WTC11 (cell line): ENCODE results near the gene CPNE2. TPM values are rescaled to one million over a fixed set of nuclear protein-coding genes. Genes with fewer than 3 reads are reported as not detected.

Experiments
- ATAC-seq: fragments of 200-7000 bp; cut with Tn5 transposase; 2 replicates; pipeline ENCODE4 v1.10.0; 2021; ENCODE audit warnings: mild to moderate bottlenecking, moderate library complexity
- CTCF ChIA-PET: fragments of 300-600 bp; sonication (Branson Sonifier 250); formaldehyde crosslinking; loops from one replicate; lab custom pipeline; 2021; ENCODE audit warnings: antibody characterized with exemption; lab: Charles Lee
- POLR2A ChIA-PET: fragments of 350-600 bp; sonication (Branson Sonifier 250); formaldehyde crosslinking; loops from one replicate; lab custom pipeline; 2021; ENCODE audit warnings: antibody characterized with exemption; lab: Charles Lee
- DNase-seq: peaks from one replicate; pipeline ENCODE4 v3.0.0; 2021; ENCODE audit warnings: low spot score
- H3K27ac Mint-ChIP-seq: 2 replicates; pipeline ENCODE4 v1.8.0; 2021; ENCODE audit warnings: mixed read lengths
- H3K27me3 Mint-ChIP-seq: 2 replicates; pipeline ENCODE4 v1.8.0; 2021; ENCODE audit warnings: low read depth, mild to moderate bottlenecking, moderate library complexity, mixed read lengths
- H3K36me3 Mint-ChIP-seq: 2 replicates; pipeline ENCODE4 v1.8.0; 2021; ENCODE audit warnings: mixed read lengths
- H3K4me1 Mint-ChIP-seq: 2 replicates; pipeline ENCODE4 v1.8.0; 2022; ENCODE audit warnings: mixed read lengths
- H3K4me3 Mint-ChIP-seq: 2 replicates; pipeline ENCODE4 v1.8.0; 2021; ENCODE audit warnings: mild to moderate bottlenecking, moderate library complexity, mixed read lengths
- H3K9me3 Mint-ChIP-seq: 2 replicates; pipeline ENCODE4 v1.8.0; 2021; ENCODE audit warnings: mixed read lengths
- CREB1 ChIP-seq: sonication (generic); formaldehyde crosslinking; IDR thresholded peaks from 2 replicates; pipeline ENCODE4 v1.8.0; 2023; ENCODE audit warnings: mild to moderate bottlenecking, missing genetic modification reagents
- ELF4 ChIP-seq: sonication (generic); formaldehyde crosslinking; IDR thresholded peaks from 2 replicates; pipeline ENCODE4 v1.8.1; 2022; ENCODE audit warnings: low read depth, mild to moderate bottlenecking, moderate library complexity, missing genetic modification reagents
- ESRRA ChIP-seq: sonication (generic); formaldehyde crosslinking; IDR thresholded peaks from 2 replicates; pipeline ENCODE4 v1.8.1; 2022; ENCODE audit warnings: mild to moderate bottlenecking, missing genetic modification reagents, borderline replicate concordance
- FOXK1 ChIP-seq: sonication (generic); formaldehyde crosslinking; IDR thresholded peaks from 2 replicates; pipeline ENCODE4 v1.8.0; 2022; ENCODE audit warnings: mild to moderate bottlenecking, moderate library complexity, missing genetic modification reagents
- FOXP1 ChIP-seq: sonication (generic); formaldehyde crosslinking; IDR thresholded peaks from 2 replicates; pipeline ENCODE4 v1.8.0; 2022; ENCODE audit warnings: missing genetic modification reagents, mild to moderate bottlenecking, moderate library complexity, borderline replicate concordance
- HMGA2 ChIP-seq: fragments of 250-450 bp; sonication (Bioruptor Pico); IDR thresholded peaks from 2 replicates; pipeline ENCODE4 v1.4.0; 2021; ENCODE audit warnings: mild to moderate bottlenecking, moderate library complexity
- JUN ChIP-seq: sonication (generic); formaldehyde crosslinking; IDR thresholded peaks from 2 replicates; pipeline ENCODE4 v1.8.0; 2023; ENCODE audit warnings: mild to moderate bottlenecking, missing genetic modification reagents
- MXD4 ChIP-seq: fragments of 250-450 bp; sonication (Bioruptor Pico); IDR thresholded peaks from 2 replicates; pipeline ENCODE4 v1.8.0; 2021; ENCODE audit warnings: mild to moderate bottlenecking, moderate library complexity, borderline replicate concordance
- NFATC4 ChIP-seq: fragments of 250-450 bp; sonication (Bioruptor Pico); IDR thresholded peaks from 2 replicates; pipeline ENCODE4 v1.9.0; 2021; ENCODE audit warnings: mild to moderate bottlenecking
- NR1H2 ChIP-seq: sonication (generic); formaldehyde crosslinking; IDR thresholded peaks from 2 replicates; pipeline ENCODE4 v1.9.0; 2021; ENCODE audit warnings: mild to moderate bottlenecking, moderate library complexity, missing genetic modification reagents
- NR3C1 ChIP-seq: sonication (generic); formaldehyde crosslinking; conservative IDR thresholded peaks from 2 replicates; pipeline ENCODE4 v1.8.1; 2023; ENCODE audit warnings: low read depth, mild to moderate bottlenecking, missing genetic modification reagents
- SMAD3 ChIP-seq: sonication (generic); formaldehyde crosslinking; IDR thresholded peaks from 2 replicates; pipeline ENCODE4 v1.8.0; 2022; ENCODE audit warnings: missing genetic modification reagents, mild to moderate bottlenecking, borderline replicate concordance
- SP1 ChIP-seq: sonication (generic); formaldehyde crosslinking; conservative IDR thresholded peaks from 2 replicates; pipeline ENCODE4 v1.8.1; 2022; ENCODE audit warnings: missing genetic modification reagents
- TCF7 ChIP-seq: sonication (generic); formaldehyde crosslinking; IDR thresholded peaks from 2 replicates; pipeline ENCODE4 v1.8.0; 2022; ENCODE audit warnings: mild to moderate bottlenecking, low read depth, missing genetic modification reagents, moderate library complexity
- TEAD1 ChIP-seq: sonication (generic); formaldehyde crosslinking; IDR thresholded peaks from 2 replicates; pipeline ENCODE4 v1.8.0; 2022; ENCODE audit warnings: mild to moderate bottlenecking, missing genetic modification reagents
- TEAD4 ChIP-seq: sonication (generic); formaldehyde crosslinking; IDR thresholded peaks from 2 replicates; pipeline ENCODE4 v1.8.0; 2022; ENCODE audit warnings: mild to moderate bottlenecking, missing genetic modification reagents
- ZNF423 ChIP-seq: fragments of 250-450 bp; sonication (Bioruptor Pico); IDR thresholded peaks from 2 replicates; pipeline ENCODE4 v2.1.2; 2022; ENCODE audit warnings: mild to moderate bottlenecking, moderate library complexity
- total RNA-seq: library from RNA; stranded (reverse); gene quantifications from 3 replicates; pipeline ENCODE4 v1.2.3, GENCODE V29; 2021
- TF ChIP-seq, protein P1 (sequence below): sonication (generic); formaldehyde crosslinking; IDR thresholded peaks from 2 replicates; pipeline ENCODE4 v1.8.1; 2023; ENCODE audit warnings: mild to moderate bottlenecking, missing genetic modification reagents, moderate library complexity
- TF ChIP-seq, protein P2 (sequence below): sonication (generic); formaldehyde crosslinking; IDR thresholded peaks from 2 replicates; pipeline ENCODE4 v1.8.1; 2023; ENCODE audit warnings: mild to moderate bottlenecking, missing genetic modification reagents, moderate library complexity
- TF ChIP-seq, protein P3 (sequence below): fragments of 250-450 bp; sonication (Bioruptor Pico); IDR thresholded peaks from 2 replicates; pipeline ENCODE4 v1.9.0; 2021; ENCODE audit warnings: moderate library complexity, mild to moderate bottlenecking, inconsistent platforms, borderline replicate concordance
- TF ChIP-seq, protein P4 (sequence below): sonication (generic); formaldehyde crosslinking; IDR thresholded peaks from 2 replicates; pipeline ENCODE4 v1.8.0; 2022; ENCODE audit warnings: mild to moderate bottlenecking, missing genetic modification reagents
- TF ChIP-seq, protein P5 (sequence below): sonication (generic); formaldehyde crosslinking; IDR thresholded peaks from 2 replicates; pipeline ENCODE4 v1.8.0; 2023; ENCODE audit warnings: mild to moderate bottlenecking, missing genetic modification reagents
- TF ChIP-seq, protein P6 (sequence below): sonication (generic); formaldehyde crosslinking; IDR thresholded peaks from 2 replicates; pipeline ENCODE4 v1.8.1; 2022; ENCODE audit warnings: mild to moderate bottlenecking, moderate library complexity, missing genetic modification reagents
- TF ChIP-seq, protein P7 (sequence below): sonication (generic); formaldehyde crosslinking; IDR thresholded peaks from 2 replicates; pipeline ENCODE4 v1.8.1; 2023; ENCODE audit warnings: mild to moderate bottlenecking, missing genetic modification reagents
- TF ChIP-seq, protein P8 (sequence below): sonication (generic); formaldehyde crosslinking; IDR thresholded peaks from 2 replicates; pipeline ENCODE4 v1.8.1; 2022; ENCODE audit warnings: missing genetic modification reagents, borderline replicate concordance

The CPNE2 gene
- total RNA-seq, 1 experiment from 2014 or later: 14.0 TPM

DNA sequence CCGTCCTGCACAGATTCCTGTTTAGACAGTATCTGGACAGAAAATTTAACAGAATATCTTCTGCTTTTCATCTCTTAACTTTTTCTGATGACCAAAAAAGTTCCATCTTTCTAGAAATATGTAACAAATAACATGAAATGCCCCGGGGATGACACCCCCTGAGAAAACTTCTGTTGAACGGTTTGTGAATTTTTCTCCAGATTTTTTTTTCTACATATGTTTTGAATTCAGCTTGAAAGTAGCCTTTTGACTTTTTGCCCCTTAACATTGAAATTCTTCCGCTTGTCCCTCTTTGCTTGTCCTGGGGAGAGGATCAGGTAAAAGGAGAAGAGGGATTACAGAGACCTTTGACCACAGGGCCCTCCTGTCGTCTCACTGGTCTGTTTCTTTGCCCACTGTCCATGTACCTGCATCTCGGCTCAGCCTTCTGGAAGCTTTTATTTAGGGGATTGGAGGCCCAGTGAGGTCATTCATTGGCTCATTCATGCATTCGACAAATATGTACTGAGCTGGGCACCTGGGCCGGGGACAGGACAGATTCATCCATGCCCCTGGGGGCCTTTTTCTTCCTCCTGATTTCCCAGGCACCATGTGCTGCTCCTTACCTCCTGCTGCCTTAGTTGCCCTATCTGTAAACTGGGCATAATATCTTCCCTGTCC lies 19.6 kb upstream of the CPNE2 start (continued):
- TF ChIP-seq CREB1 (CRISPR knock-in tag): no peak
- no peak for TF ChIP-seq SP1
- no peak for TF ChIP-seq ESRRA
- TF ChIP-seq SMAD3: no peak
- no peak for TF ChIP-seq NR1H2 (CRISPR knock-in tag)
- TF ChIP-seq, protein P1, sequence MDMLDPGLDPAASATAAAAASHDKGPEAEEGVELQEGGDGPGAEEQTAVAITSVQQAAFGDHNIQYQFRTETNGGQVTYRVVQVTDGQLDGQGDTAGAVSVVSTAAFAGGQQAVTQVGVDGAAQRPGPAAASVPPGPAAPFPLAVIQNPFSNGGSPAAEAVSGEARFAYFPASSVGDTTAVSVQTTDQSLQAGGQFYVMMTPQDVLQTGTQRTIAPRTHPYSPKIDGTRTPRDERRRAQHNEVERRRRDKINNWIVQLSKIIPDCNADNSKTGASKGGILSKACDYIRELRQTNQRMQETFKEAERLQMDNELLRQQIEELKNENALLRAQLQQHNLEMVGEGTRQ (CRISPR knock-in tag): no peak
- no peak for TF ChIP-seq ZNF423
- TF ChIP-seq, protein P2, sequence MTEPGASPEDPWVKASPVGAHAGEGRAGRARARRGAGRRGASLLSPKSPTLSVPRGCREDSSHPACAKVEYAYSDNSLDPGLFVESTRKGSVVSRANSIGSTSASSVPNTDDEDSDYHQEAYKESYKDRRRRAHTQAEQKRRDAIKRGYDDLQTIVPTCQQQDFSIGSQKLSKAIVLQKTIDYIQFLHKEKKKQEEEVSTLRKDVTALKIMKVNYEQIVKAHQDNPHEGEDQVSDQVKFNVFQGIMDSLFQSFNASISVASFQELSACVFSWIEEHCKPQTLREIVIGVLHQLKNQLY (CRISPR knock-in tag): no peak
- no peak for TF ChIP-seq HMGA2
- TF ChIP-seq FOXK1 (CRISPR knock-in tag): no peak

DNA sequence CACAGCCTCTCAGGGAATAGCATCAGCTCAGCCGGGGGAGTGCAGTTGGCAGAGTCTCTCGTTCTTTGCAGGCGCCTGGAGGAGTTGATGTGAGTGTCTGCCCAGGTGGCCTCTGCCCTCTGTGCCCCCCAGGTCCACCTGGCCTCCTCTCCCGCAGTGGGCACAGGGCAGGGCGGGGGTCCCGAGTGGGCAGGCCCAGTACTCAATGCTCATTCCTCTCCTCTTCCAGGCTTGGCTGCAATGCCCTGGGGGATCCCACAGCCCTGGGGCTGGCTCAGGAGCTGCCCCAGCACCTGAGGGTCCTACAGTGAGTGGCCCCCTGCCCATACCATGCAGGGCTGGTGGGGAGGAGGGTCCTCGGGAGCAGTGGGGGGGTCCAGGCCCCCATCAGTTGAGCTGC lies 14.7 kb upstream of the CPNE2 start:
- CTCF ChIA-PET: interaction anchor here (1.4 to 3.5 kb wide), 2 partner anchors 14 to 68 kb away, joined by 4 to 20 read pairs; partner anchors contain the start of gene CPNE2
- DNase-seq (no peak), ATAC-seq (no peak)
- no peak overlapping the region for H3K27ac Mint-ChIP-seq
- peaks cover 19% of the 10 kb centered on the region for H3K27me3 Mint-ChIP-seq
- 0 out of 2 replicates have a peak, but pooled peaks cover 4% of the 10 kb centered on the region for H3K9me3 Mint-ChIP-seq
- H3K4me1 Mint-ChIP-seq: peaks cover 19% of the 10 kb centered on the region
- H3K4me3 Mint-ChIP-seq: no peak overlapping the region
- H3K36me3 Mint-ChIP-seq: no peaks in the 10 kb centered on the region
- POLR2A ChIA-PET: no interaction called here
- TF ChIP-seq, protein P3, sequence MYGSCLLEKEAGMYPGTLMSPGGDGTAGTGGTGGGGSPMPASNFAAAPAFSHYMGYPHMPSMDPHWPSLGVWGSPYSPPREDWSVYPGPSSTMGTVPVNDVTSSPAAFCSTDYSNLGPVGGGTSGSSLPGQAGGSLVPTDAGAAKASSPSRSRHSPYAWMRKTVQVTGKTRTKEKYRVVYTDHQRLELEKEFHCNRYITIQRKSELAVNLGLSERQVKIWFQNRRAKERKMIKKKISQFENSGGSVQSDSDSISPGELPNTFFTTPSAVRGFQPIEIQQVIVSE (CRISPR knock-in tag): no peak
- TF ChIP-seq NR3C1 (CRISPR knock-in tag) (no peak), NFATC4 (CRISPR knock-in tag) (no peak), TCF7 (CRISPR knock-in tag) (no peak), TEAD1 (CRISPR knock-in tag) (no peak), HMGA2 (no peak), TEAD4 (CRISPR knock-in tag) (no peak), FOXP1 (no peak), ELF4 (CRISPR knock-in tag) (no peak), JUN (CRISPR knock-in tag) (no peak), MXD4 (CRISPR knock-in tag) (no peak)
- TF ChIP-seq, protein P4, sequence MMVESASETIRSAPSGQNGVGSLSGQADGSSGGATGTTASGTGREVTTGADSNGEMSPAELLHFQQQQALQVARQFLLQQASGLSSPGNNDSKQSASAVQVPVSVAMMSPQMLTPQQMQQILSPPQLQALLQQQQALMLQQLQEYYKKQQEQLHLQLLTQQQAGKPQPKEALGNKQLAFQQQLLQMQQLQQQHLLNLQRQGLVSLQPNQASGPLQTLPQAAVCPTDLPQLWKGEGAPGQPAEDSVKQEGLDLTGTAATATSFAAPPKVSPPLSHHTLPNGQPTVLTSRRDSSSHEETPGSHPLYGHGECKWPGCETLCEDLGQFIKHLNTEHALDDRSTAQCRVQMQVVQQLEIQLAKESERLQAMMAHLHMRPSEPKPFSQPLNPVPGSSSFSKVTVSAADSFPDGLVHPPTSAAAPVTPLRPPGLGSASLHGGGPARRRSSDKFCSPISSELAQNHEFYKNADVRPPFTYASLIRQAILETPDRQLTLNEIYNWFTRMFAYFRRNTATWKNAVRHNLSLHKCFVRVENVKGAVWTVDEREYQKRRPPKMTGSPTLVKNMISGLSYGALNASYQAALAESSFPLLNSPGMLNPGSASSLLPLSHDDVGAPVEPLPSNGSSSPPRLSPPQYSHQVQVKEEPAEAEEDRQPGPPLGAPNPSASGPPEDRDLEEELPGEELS (CRISPR knock-in tag): no peak
- TF ChIP-seq, protein P5, sequence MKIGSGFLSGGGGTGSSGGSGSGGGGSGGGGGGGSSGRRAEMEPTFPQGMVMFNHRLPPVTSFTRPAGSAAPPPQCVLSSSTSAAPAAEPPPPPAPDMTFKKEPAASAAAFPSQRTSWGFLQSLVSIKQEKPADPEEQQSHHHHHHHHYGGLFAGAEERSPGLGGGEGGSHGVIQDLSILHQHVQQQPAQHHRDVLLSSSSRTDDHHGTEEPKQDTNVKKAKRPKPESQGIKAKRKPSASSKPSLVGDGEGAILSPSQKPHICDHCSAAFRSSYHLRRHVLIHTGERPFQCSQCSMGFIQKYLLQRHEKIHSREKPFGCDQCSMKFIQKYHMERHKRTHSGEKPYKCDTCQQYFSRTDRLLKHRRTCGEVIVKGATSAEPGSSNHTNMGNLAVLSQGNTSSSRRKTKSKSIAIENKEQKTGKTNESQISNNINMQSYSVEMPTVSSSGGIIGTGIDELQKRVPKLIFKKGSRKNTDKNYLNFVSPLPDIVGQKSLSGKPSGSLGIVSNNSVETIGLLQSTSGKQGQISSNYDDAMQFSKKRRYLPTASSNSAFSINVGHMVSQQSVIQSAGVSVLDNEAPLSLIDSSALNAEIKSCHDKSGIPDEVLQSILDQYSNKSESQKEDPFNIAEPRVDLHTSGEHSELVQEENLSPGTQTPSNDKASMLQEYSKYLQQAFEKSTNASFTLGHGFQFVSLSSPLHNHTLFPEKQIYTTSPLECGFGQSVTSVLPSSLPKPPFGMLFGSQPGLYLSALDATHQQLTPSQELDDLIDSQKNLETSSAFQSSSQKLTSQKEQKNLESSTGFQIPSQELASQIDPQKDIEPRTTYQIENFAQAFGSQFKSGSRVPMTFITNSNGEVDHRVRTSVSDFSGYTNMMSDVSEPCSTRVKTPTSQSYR (CRISPR knock-in tag): no peak
- TF ChIP-seq, protein P6, sequence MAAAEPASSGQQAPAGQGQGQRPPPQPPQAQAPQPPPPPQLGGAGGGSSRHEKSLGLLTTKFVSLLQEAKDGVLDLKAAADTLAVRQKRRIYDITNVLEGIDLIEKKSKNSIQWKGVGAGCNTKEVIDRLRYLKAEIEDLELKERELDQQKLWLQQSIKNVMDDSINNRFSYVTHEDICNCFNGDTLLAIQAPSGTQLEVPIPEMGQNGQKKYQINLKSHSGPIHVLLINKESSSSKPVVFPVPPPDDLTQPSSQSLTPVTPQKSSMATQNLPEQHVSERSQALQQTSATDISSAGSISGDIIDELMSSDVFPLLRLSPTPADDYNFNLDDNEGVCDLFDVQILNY (CRISPR knock-in tag): no peak
- TF ChIP-seq, protein P7, sequence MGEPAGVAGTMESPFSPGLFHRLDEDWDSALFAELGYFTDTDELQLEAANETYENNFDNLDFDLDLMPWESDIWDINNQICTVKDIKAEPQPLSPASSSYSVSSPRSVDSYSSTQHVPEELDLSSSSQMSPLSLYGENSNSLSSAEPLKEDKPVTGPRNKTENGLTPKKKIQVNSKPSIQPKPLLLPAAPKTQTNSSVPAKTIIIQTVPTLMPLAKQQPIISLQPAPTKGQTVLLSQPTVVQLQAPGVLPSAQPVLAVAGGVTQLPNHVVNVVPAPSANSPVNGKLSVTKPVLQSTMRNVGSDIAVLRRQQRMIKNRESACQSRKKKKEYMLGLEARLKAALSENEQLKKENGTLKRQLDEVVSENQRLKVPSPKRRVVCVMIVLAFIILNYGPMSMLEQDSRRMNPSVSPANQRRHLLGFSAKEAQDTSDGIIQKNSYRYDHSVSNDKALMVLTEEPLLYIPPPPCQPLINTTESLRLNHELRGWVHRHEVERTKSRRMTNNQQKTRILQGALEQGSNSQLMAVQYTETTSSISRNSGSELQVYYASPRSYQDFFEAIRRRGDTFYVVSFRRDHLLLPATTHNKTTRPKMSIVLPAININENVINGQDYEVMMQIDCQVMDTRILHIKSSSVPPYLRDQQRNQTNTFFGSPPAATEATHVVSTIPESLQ (CRISPR knock-in tag): no peak
- TF ChIP-seq, protein P8, sequence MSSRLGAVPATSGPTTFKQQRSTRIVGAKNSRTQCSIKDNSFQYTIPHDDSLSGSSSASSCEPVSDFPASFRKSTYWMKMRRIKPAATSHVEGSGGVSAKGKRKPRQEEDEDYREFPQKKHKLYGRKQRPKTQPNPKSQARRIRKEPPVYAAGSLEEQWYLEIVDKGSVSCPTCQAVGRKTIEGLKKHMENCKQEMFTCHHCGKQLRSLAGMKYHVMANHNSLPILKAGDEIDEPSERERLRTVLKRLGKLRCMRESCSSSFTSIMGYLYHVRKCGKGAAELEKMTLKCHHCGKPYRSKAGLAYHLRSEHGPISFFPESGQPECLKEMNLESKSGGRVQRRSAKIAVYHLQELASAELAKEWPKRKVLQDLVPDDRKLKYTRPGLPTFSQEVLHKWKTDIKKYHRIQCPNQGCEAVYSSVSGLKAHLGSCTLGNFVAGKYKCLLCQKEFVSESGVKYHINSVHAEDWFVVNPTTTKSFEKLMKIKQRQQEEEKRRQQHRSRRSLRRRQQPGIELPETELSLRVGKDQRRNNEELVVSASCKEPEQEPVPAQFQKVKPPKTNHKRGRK (CRISPR knock-in tag): no peak
